Sciatic nerve (tissue), 1 donor: Measurements from ENCODE around the gene EIF2B4. TPM values are rescaled to one million over a fixed set of nuclear protein-coding genes. Genes with fewer than 3 reads are reported as not detected.

Source experiments
- total RNA-seq: library from RNA; stranded (reverse); fragmentation: NEBNext Ultra II Directional; extraction: Animal tissue kit (Norgen Biotek cat#: 25700); gene quantifications from one replicate; pipeline ENCODE4 v1.2.1, GENCODE V29; 2021
- donor health status: DM: no; HTN: no; CAD: no.

The EIF2B4 gene
- total RNA-seq, 1 donor from 2014 or later = 39.1 TPM

Other genes with a start within 250 kb of the EIF2B4 start
- 3.6 TPM for gene ABHD1, start 246.5 kb downstream of the EIF2B4 start, total RNA-seq
- 30.3 TPM for gene PREB, start 235.7 kb downstream of the EIF2B4 start, total RNA-seq
- gene PRR30, start 230.9 kb downstream of the EIF2B4 start, total RNA-seq = not detected
- not detected for gene TCF23, start 221.3 kb downstream of the EIF2B4 start, total RNA-seq
- 92.1 TPM for gene ATRAID, start 158.3 kb downstream of the EIF2B4 start, total RNA-seq
- 22.6 TPM for gene SLC5A6, start 158.1 kb downstream of the EIF2B4 start, total RNA-seq
- 31.4 TPM for gene CAD, start 153.0 kb downstream of the EIF2B4 start, total RNA-seq
- gene SLC30A3, start 107.3 kb downstream of the EIF2B4 start, total RNA-seq = not detected
- gene DNAJC5G, start 94.9 kb downstream of the EIF2B4 start, total RNA-seq = not detected
- 0.31 TPM for gene TRIM54, start 87.9 kb downstream of the EIF2B4 start, total RNA-seq
- gene UCN, start 61.9 kb downstream of the EIF2B4 start, total RNA-seq = 2.4 TPM
- gene MPV17, start 47.2 kb downstream of the EIF2B4 start, total RNA-seq = 53.5 TPM
- gene GTF3C2, start 13.6 kb downstream of the EIF2B4 start, total RNA-seq = 57.1 TPM
- gene SNX17, start 278 bp upstream of the EIF2B4 start, total RNA-seq = 79.1 TPM
- 17.0 TPM for gene ZNF513, start 10.4 kb upstream of the EIF2B4 start, total RNA-seq
- 37.8 TPM for gene PPM1G, start 39.3 kb upstream of the EIF2B4 start, total RNA-seq
- 77.6 TPM for gene NRBP1, start 58.3 kb upstream of the EIF2B4 start, total RNA-seq
- gene KRTCAP3, start 72.0 kb upstream of the EIF2B4 start, total RNA-seq = 2.6 TPM
- 48.5 TPM for gene IFT172, start 119.4 kb upstream of the EIF2B4 start, total RNA-seq
- gene FNDC4, start 124.9 kb upstream of the EIF2B4 start, total RNA-seq = 6.3 TPM
- gene GCKR, start 126.5 kb upstream of the EIF2B4 start, total RNA-seq = 0.71 TPM
- gene ZNF512, start 212.7 kb upstream of the EIF2B4 start, total RNA-seq = 46.1 TPM